ENCODE measurements around the gene USP8.

USP8 gene

GRCh38 chr15:50543556-50543955 is 119.4 kb downstream of the USP8 start:
- H3K4me3 ChIP-seq (ENCODE audit: low read depth, low read length), result no peak overlapping the region
- TF ChIP-seq, protein P1, sequence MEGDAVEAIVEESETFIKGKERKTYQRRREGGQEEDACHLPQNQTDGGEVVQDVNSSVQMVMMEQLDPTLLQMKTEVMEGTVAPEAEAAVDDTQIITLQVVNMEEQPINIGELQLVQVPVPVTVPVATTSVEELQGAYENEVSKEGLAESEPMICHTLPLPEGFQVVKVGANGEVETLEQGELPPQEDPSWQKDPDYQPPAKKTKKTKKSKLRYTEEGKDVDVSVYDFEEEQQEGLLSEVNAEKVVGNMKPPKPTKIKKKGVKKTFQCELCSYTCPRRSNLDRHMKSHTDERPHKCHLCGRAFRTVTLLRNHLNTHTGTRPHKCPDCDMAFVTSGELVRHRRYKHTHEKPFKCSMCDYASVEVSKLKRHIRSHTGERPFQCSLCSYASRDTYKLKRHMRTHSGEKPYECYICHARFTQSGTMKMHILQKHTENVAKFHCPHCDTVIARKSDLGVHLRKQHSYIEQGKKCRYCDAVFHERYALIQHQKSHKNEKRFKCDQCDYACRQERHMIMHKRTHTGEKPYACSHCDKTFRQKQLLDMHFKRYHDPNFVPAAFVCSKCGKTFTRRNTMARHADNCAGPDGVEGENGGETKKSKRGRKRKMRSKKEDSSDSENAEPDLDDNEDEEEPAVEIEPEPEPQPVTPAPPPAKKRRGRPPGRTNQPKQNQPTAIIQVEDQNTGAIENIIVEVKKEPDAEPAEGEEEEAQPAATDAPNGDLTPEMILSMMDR (IDR thresholded peaks at IDR 0.05; ENCODE audit: borderline replicate concordance, insufficient read depth, low read depth, low read length), result no peak

DNA sequence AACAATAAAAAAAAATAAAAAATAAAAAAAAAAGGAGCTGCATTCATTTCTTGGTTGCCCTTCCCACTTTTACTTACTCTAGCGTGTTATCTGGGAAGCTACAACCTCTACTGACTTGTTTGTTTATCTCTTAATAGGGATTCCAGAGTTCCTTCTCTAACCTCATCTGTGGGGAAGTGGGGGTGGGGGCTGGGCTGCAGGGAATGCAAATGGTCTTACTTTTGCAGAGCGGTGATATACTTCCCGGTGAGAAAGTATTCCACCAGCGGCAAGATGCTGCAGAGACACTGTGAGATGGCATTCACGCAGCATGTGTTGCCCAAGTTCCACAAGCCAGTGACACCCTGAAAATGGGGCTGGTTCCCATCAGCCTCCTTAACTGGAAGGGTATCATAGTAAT is 120.2 kb downstream of the USP8 start:
- no peak overlapping the region for H3K4me3 ChIP-seq (ENCODE audit: low read depth, low read length)
- TF ChIP-seq, protein P1 (IDR thresholded peaks at IDR 0.05; ENCODE audit: borderline replicate concordance, insufficient read depth, low read depth, low read length), result no peak

DNA sequence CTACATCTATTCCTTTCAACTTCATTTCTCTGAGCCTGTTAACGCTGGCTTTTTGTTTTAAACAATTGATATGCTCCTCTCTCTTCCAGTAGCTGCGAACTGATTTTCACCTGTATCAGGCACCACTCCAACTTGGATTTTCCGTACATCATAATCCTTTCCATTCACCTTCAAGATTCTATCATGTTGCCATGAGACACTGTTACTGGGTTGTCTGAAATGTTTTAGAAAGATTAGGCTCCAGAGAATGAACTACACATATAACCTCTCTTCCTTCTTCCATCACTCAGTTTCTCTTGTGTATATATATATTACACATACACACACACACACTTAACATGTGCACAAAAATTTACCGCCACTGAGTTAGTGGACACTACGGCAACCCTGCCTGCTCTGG is 122.4 kb downstream of the USP8 start, which contains the start of gene USP50:
Gene USP50, minus strand, starts transcription at position 101 of the 400 bp plus-strand sequence. CDS start 141 bp downstream, outside the sequence.
- TF ChIP-seq, protein P1 (IDR thresholded peaks at IDR 0.05; ENCODE audit: borderline replicate concordance, insufficient read depth, low read depth, low read length), result no peak
- H3K4me3 ChIP-seq (ENCODE audit: low read depth, low read length), result no peak within 1 kb of the TSS

GRCh38 chr15:50549326-50549725 is 125.1 kb downstream of the USP8 start:
- H3K4me3 ChIP-seq (ENCODE audit: low read depth, low read length), result no peak overlapping the region
- TF ChIP-seq, protein P1 (IDR thresholded peaks at IDR 0.05; ENCODE audit: borderline replicate concordance, insufficient read depth, low read depth, low read length), result no peak

DNA sequence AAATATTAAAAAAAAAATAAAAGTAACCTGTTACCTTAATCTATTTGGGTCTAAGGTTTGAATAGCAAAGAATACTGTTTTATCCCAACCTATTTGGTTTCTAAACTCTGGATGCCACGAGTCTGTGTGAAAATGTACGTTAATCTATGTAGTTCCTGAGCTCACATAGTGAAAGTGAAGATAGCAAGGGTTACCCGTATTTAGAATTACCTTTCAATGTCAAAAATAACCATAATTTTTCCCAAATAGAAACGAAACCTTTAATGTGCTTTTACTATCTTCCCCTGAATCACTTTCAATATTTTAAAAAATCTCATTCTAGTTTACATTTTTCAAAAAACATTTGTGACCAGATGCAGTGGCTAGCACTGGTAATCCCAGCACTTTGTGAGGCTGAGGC is 128.0 kb downstream of the USP8 start:
- TF ChIP-seq, protein P1 (IDR thresholded peaks at IDR 0.05; ENCODE audit: borderline replicate concordance, insufficient read depth, low read depth, low read length), result no peak
- H3K4me3 ChIP-seq (ENCODE audit: low read depth, low read length), result no peak overlapping the region

- TF ChIP-seq, protein P1 (IDR thresholded peaks at IDR 0.05; ENCODE audit: borderline replicate concordance, insufficient read depth, low read depth, low read length), result no peak
- H3K4me3 ChIP-seq (ENCODE audit: low read depth, low read length), result no peak overlapping the region
Measured at GRCh38 chr15:50556642-50557371, 132.6 kb downstream of the USP8 start.

GRCh38 chr15:50558012-50558411 is 133.8 kb downstream of the USP8 start:
- TF ChIP-seq, protein P1 (IDR thresholded peaks at IDR 0.05; ENCODE audit: borderline replicate concordance, insufficient read depth, low read depth, low read length), result no peak
- no peak overlapping the region for H3K4me3 ChIP-seq (ENCODE audit: low read depth, low read length)
